IMR-90 (cell line): ENCODE data around the gene CTAG1B.
"Not testable (repeated sequence)": the region's sequence is repeated elsewhere in the genome, so short reads cannot be mapped to it uniquely, and the experiment has no call there.

ENCODE experiments used
- BHLHE40 ChIP-seq: fragments of 150-350 bp; IDR thresholded peaks from 2 replicates; pipeline ENCODE4 v1.6.1; 2016; ENCODE audit warnings: mild to moderate bottlenecking, low read depth, low read length
- CEBPB ChIP-seq: IDR thresholded peaks from 2 replicates; pipeline ENCODE4 v1.6.1; 2012; ENCODE audit warnings: low read depth, low read length, improper control_type of control experiment
- ELK1 ChIP-seq: fragments of 150-350 bp; IDR thresholded peaks from 2 replicates; pipeline ENCODE4 v1.6.1; 2016; ENCODE audit warnings: low read depth, mild to moderate bottlenecking, low read length, moderate library complexity, borderline replicate concordance
- FOS ChIP-seq: fragments of 150-350 bp; IDR thresholded peaks from 2 replicates; pipeline ENCODE4 v1.6.1; 2016; ENCODE audit warnings: low read depth, low read length
- MAFK ChIP-seq: IDR thresholded peaks from 2 replicates; pipeline ENCODE4 v1.6.1; 2012; ENCODE audit warnings: low read depth, low read length, improper control_type of control experiment
- MAZ ChIP-seq: IDR thresholded peaks from 2 replicates; pipeline ENCODE4 v1.6.1; 2012; ENCODE audit warnings: low read depth, mild to moderate bottlenecking, low read length, improper control_type of control experiment, moderate library complexity, borderline replicate concordance
- NFE2L2 ChIP-seq: fragments of 150-350 bp; IDR thresholded peaks from 2 replicates; pipeline ENCODE4 v1.6.1; 2016; ENCODE audit warnings: low read depth, mild to moderate bottlenecking, low read length
- POLR2A ChIP-seq: IDR thresholded peaks from 2 replicates; pipeline ENCODE4 v1.6.1; 2012; ENCODE audit warnings: mild to moderate bottlenecking, low read depth, low read length
- SMC3 ChIP-seq: fragments of 150-350 bp; IDR thresholded peaks from 2 replicates; pipeline ENCODE4 v1.6.1; 2016; ENCODE audit warnings: low read depth, mild to moderate bottlenecking, antibody characterized with exemption, low read length, moderate library complexity
- TF ChIP-seq, protein P1 (sequence below): conservative IDR thresholded peaks from 2 replicates; pipeline ENCODE4 v1.5.1; 2012; ENCODE audit warnings: mild to moderate bottlenecking, low read depth, low read length, improper control_type of control experiment
- TF ChIP-seq, protein P2 (sequence below): fragments of 150-350 bp; IDR thresholded peaks from 2 replicates; pipeline ENCODE4 v1.6.1; 2017; ENCODE audit warnings: mild to moderate bottlenecking, antibody characterized with exemption, low read length, low read depth

- not testable (repeated sequence) for TF ChIP-seq POLR2A, SMC3, CEBPB, MAFK, ELK1, FOS, MAZ, BHLHE40, NFE2L2
- TF ChIP-seq, protein P1, sequence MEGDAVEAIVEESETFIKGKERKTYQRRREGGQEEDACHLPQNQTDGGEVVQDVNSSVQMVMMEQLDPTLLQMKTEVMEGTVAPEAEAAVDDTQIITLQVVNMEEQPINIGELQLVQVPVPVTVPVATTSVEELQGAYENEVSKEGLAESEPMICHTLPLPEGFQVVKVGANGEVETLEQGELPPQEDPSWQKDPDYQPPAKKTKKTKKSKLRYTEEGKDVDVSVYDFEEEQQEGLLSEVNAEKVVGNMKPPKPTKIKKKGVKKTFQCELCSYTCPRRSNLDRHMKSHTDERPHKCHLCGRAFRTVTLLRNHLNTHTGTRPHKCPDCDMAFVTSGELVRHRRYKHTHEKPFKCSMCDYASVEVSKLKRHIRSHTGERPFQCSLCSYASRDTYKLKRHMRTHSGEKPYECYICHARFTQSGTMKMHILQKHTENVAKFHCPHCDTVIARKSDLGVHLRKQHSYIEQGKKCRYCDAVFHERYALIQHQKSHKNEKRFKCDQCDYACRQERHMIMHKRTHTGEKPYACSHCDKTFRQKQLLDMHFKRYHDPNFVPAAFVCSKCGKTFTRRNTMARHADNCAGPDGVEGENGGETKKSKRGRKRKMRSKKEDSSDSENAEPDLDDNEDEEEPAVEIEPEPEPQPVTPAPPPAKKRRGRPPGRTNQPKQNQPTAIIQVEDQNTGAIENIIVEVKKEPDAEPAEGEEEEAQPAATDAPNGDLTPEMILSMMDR = not testable (repeated sequence)
- TF ChIP-seq, protein P2, sequence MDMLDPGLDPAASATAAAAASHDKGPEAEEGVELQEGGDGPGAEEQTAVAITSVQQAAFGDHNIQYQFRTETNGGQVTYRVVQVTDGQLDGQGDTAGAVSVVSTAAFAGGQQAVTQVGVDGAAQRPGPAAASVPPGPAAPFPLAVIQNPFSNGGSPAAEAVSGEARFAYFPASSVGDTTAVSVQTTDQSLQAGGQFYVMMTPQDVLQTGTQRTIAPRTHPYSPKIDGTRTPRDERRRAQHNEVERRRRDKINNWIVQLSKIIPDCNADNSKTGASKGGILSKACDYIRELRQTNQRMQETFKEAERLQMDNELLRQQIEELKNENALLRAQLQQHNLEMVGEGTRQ = not testable (repeated sequence)
These were observed 28.7 kb downstream of the CTAG1B start for GRCh38 chrX:154590415-154590814.
